ENCODE results near the gene TWNK. TPM values are rescaled to one million over a fixed set of nuclear protein-coding genes. Genes with fewer than 3 reads are reported as not detected.
A peak's percentile ranks its signal among the peaks of the same experiment; 100 is the strongest.
"Not testable (repeated sequence)": the region's sequence is repeated elsewhere in the genome, so short reads cannot be mapped to it uniquely, and the experiment has no call there.

Gene TWNK
- total RNA-seq, 2 donors from 2014 or later = 5.5 to 7.1 TPM

GRCh38 chr10:101031128-101031795 lies 43.9 kb downstream of the TWNK start, which contains the start of the genes PDZD7 and SFXN3:
Gene PDZD7 (minus strand): TSS chr10:101031129. CDS start chr10:101030219, 910 bp downstream.
Gene SFXN3 (plus strand): TSS chr10:101031234. CDS start chr10:101034695, 3,461 bp downstream.
- Histone ChIP-seq H3K9me3 (no peaks in the 10 kb centered on the region), H3K27me3 (no peaks in the 10 kb centered on the region), H3K36me3 (peaks cover 17% of the 10 kb centered on the region), H3K4me3 (peak within 1 kb of the TSS; percentile 77 to 89), H3K4me1 (peaks cover 0 to 20% of the 10 kb centered on the region in 2 donors), H3K27ac (peak within 1 kb of the TSS; percentile 99 to 100)
- DNase-seq (ENCODE audit: low spot score) = peak; percentile 93
- no peak for TF ChIP-seq CTCF (IDR thresholded peaks at IDR 0.05)

GRCh38 chr10:101031796-101032636 lies 44.7 kb downstream of the TWNK start:
- DNase-seq (ENCODE audit: low spot score) = peak; percentile 87
- H3K9me3 ChIP-seq = no peaks in the 10 kb centered on the region
- H3K4me3 ChIP-seq = peak overlapping the region; percentile 77 to 89
- peak in 1 of 2 donors; percentile 14 for TF ChIP-seq CTCF (IDR thresholded peaks at IDR 0.05)
- H3K27ac ChIP-seq = peak overlapping the region; percentile 99 to 100
- no peaks in the 10 kb centered on the region for H3K27me3 ChIP-seq
- peaks cover 25% of the 10 kb centered on the region for H3K36me3 ChIP-seq
- H3K4me1 ChIP-seq = peaks cover 0 to 20% of the 10 kb centered on the region in 2 donors

- peak; percentile 87 for DNase-seq (ENCODE audit: low spot score)
- Histone ChIP-seq H3K4me1 (peaks cover 0 to 20% of the 10 kb centered on the region in 2 donors), H3K27me3 (no peaks in the 10 kb centered on the region), H3K36me3 (peaks cover 32% of the 10 kb centered on the region), H3K27ac (peak overlapping the region; percentile 99 to 100), H3K4me3 (peak overlapping the region; percentile 77 to 89), H3K9me3 (no peaks in the 10 kb centered on the region)
- no peak for TF ChIP-seq CTCF (IDR thresholded peaks at IDR 0.05)
Measured at GRCh38 chr10:101032637-101033224, 45.4 kb downstream of the TWNK start.

- no peak for DNase-seq (ENCODE audit: low spot score)
- H3K27ac ChIP-seq = peak overlapping the region; percentile 99 to 100
- no peak for TF ChIP-seq CTCF (IDR thresholded peaks at IDR 0.05)
- peaks cover 37% of the 10 kb centered on the region for H3K36me3 ChIP-seq
- no peaks in the 10 kb centered on the region for H3K9me3 ChIP-seq
- no peaks in the 10 kb centered on the region for H3K27me3 ChIP-seq
- H3K4me3 ChIP-seq = peak overlapping the region; percentile 77 to 89
- peaks cover 0 to 20% of the 10 kb centered on the region in 2 donors for H3K4me1 ChIP-seq
Measured at GRCh38 chr10:101033276-101033675, 45.9 kb downstream of the TWNK start.

GRCh38 chr10:101034404-101034803 lies 47.1 kb downstream of the TWNK start:
- not testable (repeated sequence) for H3K4me3 ChIP-seq; DNase-seq (ENCODE audit: low spot score); H3K27me3 ChIP-seq; H3K9me3 ChIP-seq; H3K27ac ChIP-seq
- H3K36me3 ChIP-seq = peaks cover 43% of the 10 kb centered on the region
- H3K4me1 ChIP-seq = peaks cover 0 to 20% of the 10 kb centered on the region in 2 donors

GRCh38 chr10:101035314-101035713 lies 48.0 kb downstream of the TWNK start:
- peaks cover 43% of the 10 kb centered on the region for H3K36me3 ChIP-seq

More at GRCh38 chr10:101035314-101035713, 48.0 kb downstream of the TWNK start:
- Histone ChIP-seq H3K27me3 (no peaks in the 10 kb centered on the region), H3K4me3 (no peak overlapping the region), H3K9me3 (no peaks in the 10 kb centered on the region), H3K4me1 (peaks cover 0 to 20% of the 10 kb centered on the region in 2 donors), H3K27ac (no peak overlapping the region)
- no peak for TF ChIP-seq CTCF (IDR thresholded peaks at IDR 0.05)
- DNase-seq (ENCODE audit: low spot score) = no peak
